Hepatocyte (in vitro differentiated cells): ENCODE results near the gene FGF12. TPM values are rescaled to one million over a fixed set of nuclear protein-coding genes. Genes with fewer than 3 reads are reported as not detected.

ENCODE experiments used
- DNase-seq: peaks from one replicate; pipeline ENCODE4 v3.0.0-alpha.2; 2016; ENCODE audit warnings: low spot score
- H2AFZ ChIP-seq: fragments of 200-600 bp; sonication (generic); 2 replicates; pipeline ENCODE4 v1.6.0; 2016; ENCODE audit warnings: antibody characterized with exemption, mild to moderate bottlenecking
- H3K27ac ChIP-seq: fragments of 200-600 bp; sonication (generic); 2 replicates; pipeline ENCODE4 v1.5.1; 2016; ENCODE audit warnings: mild to moderate bottlenecking
- H3K27me3 ChIP-seq: fragments of 200-600 bp; sonication (generic); 2 replicates; pipeline ENCODE4 v1.6.1; 2016
- H3K36me3 ChIP-seq: fragments of 200-600 bp; sonication (generic); replicated peaks from 2 replicates; pipeline ENCODE4 v1.5.1; 2016; ENCODE audit warnings: low read depth; ENCODE audit not compliant: insufficient read depth
- H3K4me1 ChIP-seq: fragments of 200-600 bp; sonication (generic); 2 replicates; pipeline ENCODE4 v1.5.1; 2016; ENCODE audit warnings: mild to moderate bottlenecking, moderate library complexity; ENCODE audit not compliant: insufficient read depth
- H3K4me2 ChIP-seq: fragments of 200-600 bp; sonication (generic); 2 replicates; pipeline ENCODE4 v1.6.0; 2016
- H3K4me3 ChIP-seq: fragments of 200-600 bp; sonication (generic); 2 replicates; pipeline ENCODE4 v1.5.1; 2016; ENCODE audit warnings: mild to moderate bottlenecking
- H3K79me2 ChIP-seq: fragments of 200-600 bp; sonication (generic); 2 replicates; pipeline ENCODE4 v1.6.0; 2017; ENCODE audit warnings: mild to moderate bottlenecking
- H3K9me2 ChIP-seq: fragments of 200-600 bp; sonication (generic); replicated peaks from 2 replicates; pipeline ENCODE4 v1.6.0; 2017; ENCODE audit warnings: mild to moderate bottlenecking; ENCODE audit not compliant: insufficient read depth
- H3K9me3 ChIP-seq: fragments of 200-600 bp; sonication (generic); 2 replicates; pipeline ENCODE4 v1.5.1; 2016; ENCODE audit warnings: low read depth, mild to moderate bottlenecking
- H4K20me1 ChIP-seq: fragments of 200-600 bp; sonication (generic); 2 replicates; pipeline ENCODE4 v1.6.0; 2016; ENCODE audit warnings: mild to moderate bottlenecking; ENCODE audit not compliant: insufficient read depth, poor library complexity, severe bottlenecking
- CTCF ChIP-seq: fragments of 200-600 bp; sonication (generic); IDR thresholded peaks from 2 replicates; pipeline ENCODE4 v1.5.1; 2016; ENCODE audit warnings: antibody characterized with exemption, mild to moderate bottlenecking; ENCODE audit not compliant: poor library complexity
- EZH2 ChIP-seq: fragments of 200-600 bp; sonication (generic); IDR thresholded peaks from 2 replicates; pipeline ENCODE4 v1.6.1; 2016; ENCODE audit warnings: antibody characterized with exemption, mild to moderate bottlenecking, borderline replicate concordance
- EZH2phosphoT487 ChIP-seq: fragments of 200-600 bp; sonication (generic); IDR thresholded peaks from one replicate; pipeline ENCODE4 v1.6.1; 2018; ENCODE audit warnings: antibody characterized with exemption, mild to moderate bottlenecking, low read depth, moderate library complexity; ENCODE audit not compliant: unreplicated experiment, severe bottlenecking
- WGBS: methylation state at CpG from one replicate; pipeline ENCODE4 v1.1.6; 2016; ENCODE audit warnings: low lambda C conversion rate; ENCODE audit errors: missing lambda C conversion rate; 5-methylcytosine and 5-hydroxymethylcytosine counted together
- polyA plus RNA-seq: library from polyadenylated mRNA; unstranded; fragments of >200 nt; fragmentation: Nextera tagmentation; extraction: Ambion mirVana; gene quantifications from 2 replicates; pipeline ENCODE4 v1.2.1, GENCODE V29; 2016
- total RNA-seq: library from RNA; depleted of rRNA; stranded (reverse); fragments of >200 nt; gene quantifications from 2 replicates; pipeline ENCODE4 v1.2.3, GENCODE V29; 2014

FGF12 gene
- total and polyA plus RNA-seq, 2 experiments from 2014 or later, result 2.1 TPM

- no peaks in the 10 kb centered on the region for H3K9me2 ChIP-seq
- H3K4me2 ChIP-seq, result no peak overlapping the region
- no peaks in the 10 kb centered on the region for H3K4me1 ChIP-seq
- H2AFZ ChIP-seq, result no peak overlapping the region
- H4K20me1 ChIP-seq, result no peaks in the 10 kb centered on the region
- no peaks in the 10 kb centered on the region for H3K36me3 ChIP-seq
- no peaks in the 10 kb centered on the region for H3K79me2 ChIP-seq
- no peak for TF ChIP-seq CTCF
- no peak for TF ChIP-seq EZH2
- no peak for TF ChIP-seq EZH2phosphoT487
- no peak overlapping the region for H3K27ac ChIP-seq
- H3K27me3 ChIP-seq, result no peaks in the 10 kb centered on the region
- WGBS, result 84% methylated on average over 3 of the region's 3 CpGs
- H3K4me3 ChIP-seq, result no peak overlapping the region
- no peaks in the 10 kb centered on the region for H3K9me3 ChIP-seq
- no peak for DNase-seq
These were observed 74.6 kb downstream of the FGF12 start for GRCh38 chr3:192652727-192653126.

GRCh38 chr3:192651836-192652512 is 75.4 kb downstream of the FGF12 start:
- DNase-seq, result no peak
- H3K36me3 ChIP-seq, result no peaks in the 10 kb centered on the region
- no peak overlapping the region for H3K4me3 ChIP-seq
- H3K79me2 ChIP-seq, result no peaks in the 10 kb centered on the region
- no peaks in the 10 kb centered on the region for H4K20me1 ChIP-seq
- H3K9me2 ChIP-seq, result no peaks in the 10 kb centered on the region
- TF ChIP-seq EZH2phosphoT487 (no peak), CTCF (no peak), EZH2 (no peak)
- no peaks in the 10 kb centered on the region for H3K27me3 ChIP-seq
- H3K27ac ChIP-seq, result no peak overlapping the region
- no peaks in the 10 kb centered on the region for H3K4me1 ChIP-seq
- 80% methylated on average over 6 of the region's 6 CpGs for WGBS
- no peak overlapping the region for H3K4me2 ChIP-seq
- no peak overlapping the region for H2AFZ ChIP-seq
- H3K9me3 ChIP-seq, result no peaks in the 10 kb centered on the region

- Histone ChIP-seq H4K20me1 (no peaks in the 10 kb centered on the region), H3K27ac (no peak overlapping the region), H3K9me3 (no peaks in the 10 kb centered on the region), H3K79me2 (no peaks in the 10 kb centered on the region), H3K9me2 (no peaks in the 10 kb centered on the region), H3K4me1 (no peaks in the 10 kb centered on the region), H3K36me3 (no peaks in the 10 kb centered on the region), H3K27me3 (no peaks in the 10 kb centered on the region), H2AFZ (no peak overlapping the region), H3K4me3 (no peak overlapping the region), H3K4me2 (no peak overlapping the region)
- WGBS, result 0% methylated on average over 1 of the region's 1 CpG
- DNase-seq, result no peak
- no peak for TF ChIP-seq CTCF
- TF ChIP-seq EZH2phosphoT487, result no peak
- TF ChIP-seq EZH2, result no peak
These were observed 81.9 kb downstream of the FGF12 start for GRCh38 chr3:192645437-192645836.
